ENCODE results near the gene BRD7.

GRCh38 chr16:50388496-50388895 is 19.7 kb upstream of the BRD7 start:
- TF ChIP-seq FOXK2 (IDR thresholded peaks at IDR 0.05): no peak
- no peak for TF ChIP-seq CTCF (IDR thresholded peaks at IDR 0.05 in 2 of 3, conservative IDR thresholded peaks at IDR 0.05 in 1 of 3; ENCODE audit: control insufficient read depth in 2 of 3, extremely low read depth in 1 of 3, insufficient read depth in 1 of 3, low read depth in 3 of 3, low read length in 3 of 3)
- no peak for TF ChIP-seq POLR2A (IDR thresholded peaks at IDR 0.05; ENCODE audit: low read depth, low read length)

Measured in GM12878 (cell line).